PC-3 (cell line): ENCODE measurements around the gene TCL1A. TPM values are rescaled to one million over a fixed set of nuclear protein-coding genes. Genes with fewer than 3 reads are reported as not detected.

Experiments used
- ATAC-seq: fragments of 200-7000 bp; cut with Tn5 transposase; 2 replicates; pipeline ENCODE4 v1.9.1; 2020; ENCODE audit warnings: mild to moderate bottlenecking, moderate library complexity
- BruUV-seq: library from RNA; stranded (reverse); fragments of 400-500 nt; replicated peaks from 2 replicates; lab custom pipeline; 2021; lab: Mats Ljungman, UMichigan
- CTCF ChIA-PET: fragments of 300-600 bp; sonication (Branson Sonifier 250); formaldehyde crosslinking; loops from one replicate; lab custom pipeline; 2022; ENCODE audit warnings: antibody characterized with exemption; lab: Charles Lee
- POLR2A ChIA-PET: fragments of 300-600 bp; sonication (Branson Sonifier 250); formaldehyde crosslinking; loops from one replicate; lab custom pipeline; 2022; ENCODE audit warnings: antibody characterized with exemption; ENCODE audit not compliant: unreplicated experiment; lab: Charles Lee
- DNase-seq: peaks from one replicate; pipeline ENCODE4 v3.0.0-alpha.2; 2015
- H2AFZ ChIP-seq: fragments of 300-600 bp; sonication (generic); 2 replicates; pipeline ENCODE4 v1.6.0; 2016; ENCODE audit warnings: antibody characterized with exemption, low read length
- H3F3A ChIP-seq: fragments of 300-600 bp; sonication (generic); one replicate; pipeline ENCODE4 v1.6.0; 2017; ENCODE audit warnings: antibody characterized with exemption, low read length, control low read depth, mild to moderate bottlenecking; ENCODE audit not compliant: unreplicated experiment
- H3K27ac ChIP-seq: fragments of 300-600 bp; sonication (generic); 2 replicates; pipeline ENCODE4 v1.5.1; 2016; ENCODE audit warnings: mild to moderate bottlenecking, low read length
- H3K27me3 ChIP-seq: fragments of 300-600 bp; sonication (generic); 2 replicates; pipeline ENCODE4 v1.6.1; 2016; ENCODE audit warnings: low read length, mixed read lengths
- H3K36me3 ChIP-seq: fragments of 300-600 bp; sonication (generic); 2 replicates; pipeline ENCODE4 v1.6.1; 2016; ENCODE audit warnings: low read depth, mixed run types, low read length, mixed read lengths
- H3K4me1 ChIP-seq: fragments of 300-600 bp; sonication (generic); 2 replicates; pipeline ENCODE4 v1.5.1; 2016; ENCODE audit warnings: low read length; ENCODE audit not compliant: insufficient read depth
- H3K4me2 ChIP-seq: fragments of 300-600 bp; sonication (generic); 2 replicates; pipeline ENCODE4 v1.6.0; 2016; ENCODE audit warnings: low read length
- H3K4me3 ChIP-seq: fragments of 300-600 bp; sonication (generic); 2 replicates; pipeline ENCODE4 v1.5.1; 2016; ENCODE audit warnings: mild to moderate bottlenecking, low read length, mixed read lengths
- H3K79me2 ChIP-seq: fragments of 300-600 bp; sonication (generic); 2 replicates; pipeline ENCODE4 v1.6.1; 2017; ENCODE audit warnings: low read length, mixed read lengths
- H3K9ac ChIP-seq: fragments of 300-600 bp; sonication (generic); 2 replicates; pipeline ENCODE4 v1.6.0; 2016; ENCODE audit warnings: mild to moderate bottlenecking, low read length
- H3K9me2 ChIP-seq: fragments of 300-600 bp; sonication (generic); replicated peaks from 2 replicates; pipeline ENCODE4 v1.6.1; 2016; ENCODE audit warnings: mixed run types, low read length, mixed read lengths
- H3K9me3 ChIP-seq: fragments of 300-600 bp; sonication (generic); 2 replicates; pipeline ENCODE4 v1.6.1; 2016; ENCODE audit warnings: low read length, mixed read lengths
- H4K20me1 ChIP-seq: fragments of 300-600 bp; sonication (generic); 2 replicates; pipeline ENCODE4 v1.6.1; 2016; ENCODE audit warnings: low read length, mixed read lengths
- EZH2 ChIP-seq: fragments of 300-600 bp; sonication (generic); IDR thresholded peaks from one replicate; pipeline ENCODE4 v1.6.1; 2017; ENCODE audit warnings: antibody characterized with exemption, mild to moderate bottlenecking, low read length; ENCODE audit not compliant: unreplicated experiment
- EZH2phosphoT487 ChIP-seq: fragments of 300-600 bp; sonication (generic); IDR thresholded peaks from 2 replicates; pipeline ENCODE4 v1.6.1; 2018; ENCODE audit warnings: mild to moderate bottlenecking, antibody characterized with exemption, low read length, borderline replicate concordance
- intact Hi-C: fragments of 100-400 bp; cut with micrococcal nuclease; formaldehyde crosslinking; loops from 2 replicates; pipeline ENCODE4 v1.9.0; 2023
- total RNA-seq: library from RNA; depleted of rRNA; stranded (reverse); fragments of >200 nt; gene quantifications from 2 replicates; pipeline ENCODE4 v1.2.3, GENCODE V29; 2014
- TF ChIP-seq, protein P1 (sequence below): fragments of 300-600 bp; sonication (generic); conservative IDR thresholded peaks from 2 replicates; pipeline ENCODE4 v1.5.1; 2017; ENCODE audit warnings: antibody characterized with exemption, low read depth, mild to moderate bottlenecking, low read length

Gene TCL1A
- total RNA-seq, 1 experiment from 2014 or later = not detected

- H3K27me3 ChIP-seq = peaks cover 55% of the 10 kb centered on the region
- no TSS peak for BruUV-seq
- H3F3A ChIP-seq = no peaks in the 10 kb centered on the region
- H3K79me2 ChIP-seq = no peaks in the 10 kb centered on the region
- no peaks in the 10 kb centered on the region for H3K4me1 ChIP-seq
- DNase-seq = no peak
- CTCF ChIA-PET = no interaction called here
- intact Hi-C loops = no loop called here
- H3K9ac ChIP-seq = no peak overlapping the region
- no peak overlapping the region for H3K4me3 ChIP-seq
- no peaks in the 10 kb centered on the region for H3K9me3 ChIP-seq
- POLR2A ChIA-PET = no interaction called here
- no peaks in the 10 kb centered on the region for H3K36me3 ChIP-seq
- no peak overlapping the region for H3K4me2 ChIP-seq
- no peaks in the 10 kb centered on the region for H3K9me2 ChIP-seq
- H2AFZ ChIP-seq = no peak overlapping the region
- no peaks in the 10 kb centered on the region for H4K20me1 ChIP-seq
- ATAC-seq = no peak
- TF ChIP-seq EZH2phosphoT487 (no peak), EZH2 (no peak)
- TF ChIP-seq, protein P1, sequence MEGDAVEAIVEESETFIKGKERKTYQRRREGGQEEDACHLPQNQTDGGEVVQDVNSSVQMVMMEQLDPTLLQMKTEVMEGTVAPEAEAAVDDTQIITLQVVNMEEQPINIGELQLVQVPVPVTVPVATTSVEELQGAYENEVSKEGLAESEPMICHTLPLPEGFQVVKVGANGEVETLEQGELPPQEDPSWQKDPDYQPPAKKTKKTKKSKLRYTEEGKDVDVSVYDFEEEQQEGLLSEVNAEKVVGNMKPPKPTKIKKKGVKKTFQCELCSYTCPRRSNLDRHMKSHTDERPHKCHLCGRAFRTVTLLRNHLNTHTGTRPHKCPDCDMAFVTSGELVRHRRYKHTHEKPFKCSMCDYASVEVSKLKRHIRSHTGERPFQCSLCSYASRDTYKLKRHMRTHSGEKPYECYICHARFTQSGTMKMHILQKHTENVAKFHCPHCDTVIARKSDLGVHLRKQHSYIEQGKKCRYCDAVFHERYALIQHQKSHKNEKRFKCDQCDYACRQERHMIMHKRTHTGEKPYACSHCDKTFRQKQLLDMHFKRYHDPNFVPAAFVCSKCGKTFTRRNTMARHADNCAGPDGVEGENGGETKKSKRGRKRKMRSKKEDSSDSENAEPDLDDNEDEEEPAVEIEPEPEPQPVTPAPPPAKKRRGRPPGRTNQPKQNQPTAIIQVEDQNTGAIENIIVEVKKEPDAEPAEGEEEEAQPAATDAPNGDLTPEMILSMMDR = no peak
- no peak overlapping the region for H3K27ac ChIP-seq
Observed at GRCh38 chr14:95711476-95712176, 2.3 kb downstream of the TCL1A start.

- peaks cover 58% of the 10 kb centered on the region for H3K27me3 ChIP-seq
- no peak overlapping the region for H3K4me3 ChIP-seq
- TF ChIP-seq, protein P1 = no peak
- TF ChIP-seq EZH2phosphoT487 = no peak
- TF ChIP-seq EZH2 = no peak
- H3K4me2 ChIP-seq = no peak overlapping the region
- H3F3A ChIP-seq = no peaks in the 10 kb centered on the region
- H3K27ac ChIP-seq = no peak overlapping the region
- no peaks in the 10 kb centered on the region for H3K4me1 ChIP-seq
- H3K79me2 ChIP-seq = no peaks in the 10 kb centered on the region
- H2AFZ ChIP-seq = no peak overlapping the region
- CTCF ChIA-PET = no interaction called here
- no peaks in the 10 kb centered on the region for H3K9me3 ChIP-seq
- H3K9me2 ChIP-seq = no peaks in the 10 kb centered on the region
- ATAC-seq = no peak
- no peak overlapping the region for H3K9ac ChIP-seq
- POLR2A ChIA-PET = no interaction called here
- H3K36me3 ChIP-seq = no peaks in the 10 kb centered on the region
- DNase-seq = no peak
- no peaks in the 10 kb centered on the region for H4K20me1 ChIP-seq
- intact Hi-C loops = no loop called here
- no TSS peak for BruUV-seq
Observed at GRCh38 chr14:95710106-95710505, 3.8 kb downstream of the TCL1A start.

- H3K79me2 ChIP-seq = no peaks in the 10 kb centered on the region
- H2AFZ ChIP-seq = no peak overlapping the region
- intact Hi-C loops = no loop called here
- no peak overlapping the region for H3K4me3 ChIP-seq
- TF ChIP-seq, protein P1 = no peak
- no peak for TF ChIP-seq EZH2
- no peak for TF ChIP-seq EZH2phosphoT487
- H3K4me2 ChIP-seq = no peak overlapping the region
- H3K27me3 ChIP-seq = peaks cover 61% of the 10 kb centered on the region
- H3K27ac ChIP-seq = no peak overlapping the region
- H3K9ac ChIP-seq = no peak overlapping the region
- H3F3A ChIP-seq = no peaks in the 10 kb centered on the region
- H3K36me3 ChIP-seq = no peaks in the 10 kb centered on the region
- no TSS peak for BruUV-seq
- POLR2A ChIA-PET = no interaction called here
- DNase-seq = no peak
- H3K9me2 ChIP-seq = no peaks in the 10 kb centered on the region
- H4K20me1 ChIP-seq = no peaks in the 10 kb centered on the region
- CTCF ChIA-PET = no interaction called here
- no peaks in the 10 kb centered on the region for H3K9me3 ChIP-seq
- H3K4me1 ChIP-seq = no peaks in the 10 kb centered on the region
- ATAC-seq = no peak
Observed at GRCh38 chr14:95707327-95707726, 6.6 kb downstream of the TCL1A start.
